Measurements from ENCODE around the gene NCKIPSD.
A peak's percentile ranks its signal among the peaks of the same experiment; 100 is the strongest.
"Not testable (repeated sequence)": the region's sequence is repeated elsewhere in the genome, so short reads cannot be mapped to it uniquely, and the experiment has no call there.

NCKIPSD gene

GRCh38 chr3:48685603-48686511 is at the start of gene NCKIPSD:
Gene NCKIPSD, minus strand, starts transcription at chr3:48685915. Its CDS starts 108 bp downstream, at chr3:48685807.
- peak; percentile 56 for TF ChIP-seq CTCF (IDR thresholded peaks at IDR 0.05; ENCODE audit: insufficient read depth, low read depth, low read length, missing control alignments)
- peak within 1 kb of the TSS; percentile 64 for H3K4me3 ChIP-seq (ENCODE audit: low read length)
- peak; percentile 87 for DNase-seq (ENCODE audit: low read depth)

- DNase-seq (ENCODE audit: low read depth); H3K4me3 ChIP-seq (ENCODE audit: low read length): not testable (repeated sequence)
Measured at GRCh38 chr3:48735075-48735767, 49.5 kb upstream of the NCKIPSD start.

GRCh38 chr3:48734541-48734940 is 48.8 kb upstream of the NCKIPSD start:
- DNase-seq (ENCODE audit: low read depth); H3K4me3 ChIP-seq (ENCODE audit: low read length): not testable (repeated sequence)

- not testable (repeated sequence) for H3K4me3 ChIP-seq (ENCODE audit: low read length); DNase-seq (ENCODE audit: low read depth)
Measured at GRCh38 chr3:48733752-48734518, 48.2 kb upstream of the NCKIPSD start.

GRCh38 chr3:48727511-48727910 is 41.8 kb upstream of the NCKIPSD start:
- H3K4me3 ChIP-seq (ENCODE audit: low read length) = no peak overlapping the region
- no peak for DNase-seq (ENCODE audit: low read depth)
- no peak for TF ChIP-seq CTCF (IDR thresholded peaks at IDR 0.05; ENCODE audit: insufficient read depth, low read depth, low read length, missing control alignments)

GRCh38 chr3:48725185-48725855 is 39.6 kb upstream of the NCKIPSD start:
- not testable (repeated sequence) for H3K4me3 ChIP-seq (ENCODE audit: low read length); DNase-seq (ENCODE audit: low read depth)

GRCh38 chr3:48723725-48724124 is 38.0 kb upstream of the NCKIPSD start:
- DNase-seq (ENCODE audit: low read depth) = no peak
- TF ChIP-seq CTCF (IDR thresholded peaks at IDR 0.05; ENCODE audit: insufficient read depth, low read depth, low read length, missing control alignments) = no peak
- H3K4me3 ChIP-seq (ENCODE audit: low read length) = no peak overlapping the region

- H3K4me3 ChIP-seq (ENCODE audit: low read length); DNase-seq (ENCODE audit: low read depth): not testable (repeated sequence)
Measured at GRCh38 chr3:48723293-48723692, 37.6 kb upstream of the NCKIPSD start.

- TF ChIP-seq CTCF (IDR thresholded peaks at IDR 0.05; ENCODE audit: insufficient read depth, low read depth, low read length, missing control alignments) = no peak
- DNase-seq (ENCODE audit: low read depth) = peak; percentile 98
- H3K4me3 ChIP-seq (ENCODE audit: low read length) = peak within 1 kb of the TSS; percentile 100
Measured at GRCh38 chr3:48716982-48717746, 31.4 kb upstream of the NCKIPSD start, which contains the start of gene IP6K2. Gene IP6K2, minus strand, starts transcription at chr3:48717221. Its CDS starts 21,930 bp downstream, at chr3:48695291.
